ENCODE data around the gene PRKN.

GRCh38 chr6:162325051-162325450 is 402.5 kb downstream of the PRKN start:
- TF ChIP-seq CTCF (conservative IDR thresholded peaks at IDR 0.05) (no peak), EZH2 (IDR thresholded peaks at IDR 0.05; ENCODE audit: low read depth) (no peak)
